Transverse colon (tissue), 4 donors: Measurements from ENCODE around the gene ACOX2. TPM values are rescaled to one million over a fixed set of nuclear protein-coding genes. Genes with fewer than 3 reads are reported as not detected.

Source experiments
- DNase-seq: peaks from one replicate; pipeline ENCODE4 v3.0.0-alpha.2; 2019
- H3K27ac ChIP-seq, 4 donors: fragments of 200-600 bp; sonication (generic); 2 replicates each; pipeline ENCODE4 v1.5.1; 2016 to 2018; ENCODE audit warnings: inconsistent platforms in 4 of 4
- H3K27me3 ChIP-seq: fragments of 200-600 bp; sonication (generic); 2 replicates; pipeline ENCODE4 v1.5.1; 2017; ENCODE audit warnings: inconsistent platforms
- H3K36me3 ChIP-seq, 4 donors: fragments of 200-600 bp; sonication (generic); 2 replicates each; pipeline ENCODE4 v1.5.1; 2017 to 2019; ENCODE audit warnings: inconsistent platforms in 4 of 4
- H3K4me1 ChIP-seq, 4 donors: fragments of 200-600 bp; sonication (generic); 2 replicates each; pipeline ENCODE4 v1.5.1; 2017 to 2020; ENCODE audit warnings: inconsistent platforms in 4 of 4
- H3K4me3 ChIP-seq, 4 donors: fragments of 200-600 bp; sonication (generic); 1 replicate in 1 of 4; 2 replicates in 3 of 4; pipeline versions ENCODE4 v1.5.1 to v1.6.1; 2017 to 2019; ENCODE audit warnings: inconsistent platforms in 4 of 4
- H3K9me3 ChIP-seq, 2 donors: fragments of 200-600 bp; sonication (generic); 2 replicates each; pipeline ENCODE4 v1.5.1; 2017 to 2019; ENCODE audit warnings: inconsistent platforms in 2 of 2
- CTCF ChIP-seq, 5 experiments: fragments of 200-600 bp in 3 of 5; fragments of 450-650 bp in 2 of 5; sonication (generic) in 3 of 5; IDR thresholded peaks; 1 replicate in 2 of 5; 2 replicates in 3 of 5; pipeline ENCODE4 v1.5.1; 2016 to 2017; ENCODE audit warnings: antibody characterized with exemption in 5 of 5, inconsistent platforms in 3 of 5, mild to moderate bottlenecking in 2 of 5, moderate library complexity in 1 of 5
- EP300 ChIP-seq: sonication (generic); formaldehyde crosslinking; IDR thresholded peaks from one replicate; pipeline ENCODE4 v1.6.1; 2017; ENCODE audit warnings: antibody characterized with exemption, low read depth
- POLR2A ChIP-seq: fragments of 450-650 bp; IDR thresholded peaks from one replicate; pipeline ENCODE4 v1.6.1; 2016; ENCODE audit warnings: antibody characterized with exemption, mild to moderate bottlenecking, moderate library complexity
- POLR2AphosphoS5 ChIP-seq, 3 donors: sonication (generic); formaldehyde crosslinking; IDR thresholded peaks; one replicate each; pipeline ENCODE4 v1.6.1; 2016; ENCODE audit warnings: antibody characterized with exemption in 3 of 3
- WGBS, 2 donors: methylation state at CpG; one replicate each; pipeline ENCODE4 v1.1.5; 2018; ENCODE audit warnings: low coverage in 1 of 2; 5-methylcytosine and 5-hydroxymethylcytosine counted together
- in situ Hi-C, 4 donors: fragments of 200-750 bp; cut with MboI; loops; one replicate each; pipeline versions ENCODE4 v1.15.0 to v1.15.1; 2017; ENCODE audit warnings: low sequenced_read_pairs in 3 of 4, low pct_ligation_motif_present in 1 of 4, low pct_unique_long_range_greater_than_20kb in 1 of 4
- intact Hi-C: fragments of 100-400 bp; cut with DNase I; formaldehyde crosslinking; loops from one replicate; pipeline ENCODE4 v1.15.1; 2023; ENCODE audit warnings: low total_unique reads
- total RNA-seq, 4 donors: library from RNA; depleted of rRNA; stranded (reverse); fragments of >200 nt; gene quantifications; one replicate each; pipeline ENCODE4 v1.1.0, GENCODE V29; 2016

ACOX2 gene
- total RNA-seq, 4 donors from 2014 or later = 28.3 to 125 (median 37.9) TPM

DNA sequence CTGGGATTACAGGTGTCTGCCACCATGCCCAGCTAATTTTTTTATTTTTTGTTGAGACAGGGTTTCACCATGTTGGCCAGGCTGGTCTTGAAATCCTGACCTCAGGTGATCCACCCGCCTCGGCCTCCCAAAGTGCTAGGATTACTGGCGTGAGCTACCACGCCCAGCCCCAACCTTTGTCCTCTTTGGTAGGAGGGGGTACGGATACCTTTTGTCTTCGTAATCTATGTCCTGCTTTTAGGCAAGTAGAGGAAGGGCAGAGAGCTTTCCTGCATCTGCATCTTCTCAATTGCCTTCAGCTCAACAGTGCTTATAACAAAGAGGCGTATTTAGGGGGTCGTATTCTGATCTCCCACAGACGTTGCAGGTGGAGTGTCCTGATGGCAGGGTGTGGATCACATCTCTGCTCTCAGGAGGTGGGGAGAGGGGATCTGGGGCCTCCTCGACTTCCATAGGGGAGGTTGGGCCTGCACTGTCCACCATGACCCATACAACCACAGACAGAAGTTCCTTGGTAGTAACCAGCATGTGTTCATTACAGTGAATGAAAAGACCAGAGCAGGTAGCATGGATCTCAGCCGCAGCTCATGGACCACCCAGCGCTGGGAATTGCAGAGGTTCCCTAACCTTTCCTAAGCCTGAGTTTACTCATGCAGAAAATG is 66.5 kb downstream of the ACOX2 start:
- Histone ChIP-seq H3K4me3 (no peak overlapping the region), H3K9me3 (no peaks in the 10 kb centered on the region), H3K36me3 (no peaks in the 10 kb centered on the region), H3K4me1 (peaks cover 6 to 28% (median 21%) of the 10 kb centered on the region in 4 donors), H3K27me3 (no peaks in the 10 kb centered on the region), H3K27ac (peak overlapping the region; percentile 63 to 78 (median 76))
- TF ChIP-seq POLR2AphosphoS5 (IDR thresholded peaks at IDR 0.05) = no peak
- no peak for TF ChIP-seq EP300
- TF ChIP-seq POLR2A = no peak
- no peak for TF ChIP-seq CTCF (IDR thresholded peaks at IDR 0.05)
- in situ Hi-C loops = loop anchor here in 1 of 4 donors (10.0 kb wide), 1 partner anchor 64 kb away; the partner anchor contains the start of gene ACOX2
- intact Hi-C loops = no loop called here
- DNase-seq = no peak
- WGBS, 2 donors = 64 to 75% methylated on average over 8 to 12 of the region's 12 CpGs

DNA sequence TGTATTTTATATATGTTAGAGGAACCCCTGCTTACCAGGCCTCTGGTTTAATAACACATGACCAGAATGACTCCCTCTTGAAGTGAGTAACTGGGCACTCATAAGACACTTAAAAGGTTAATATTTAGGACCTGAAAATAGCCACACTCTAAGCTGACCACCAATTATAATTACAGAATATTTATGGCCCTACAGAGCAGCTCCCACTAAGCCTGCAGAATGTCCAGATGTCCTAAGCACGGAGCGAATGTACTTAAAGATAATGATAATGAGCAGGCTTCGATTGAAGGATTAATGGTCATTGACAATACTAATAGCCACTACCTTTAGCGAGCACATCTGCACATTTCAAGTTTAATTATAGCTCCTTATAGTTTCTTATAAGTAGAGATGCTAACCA is 67.9 kb downstream of the ACOX2 start:
- Histone ChIP-seq H3K27me3 (no peaks in the 10 kb centered on the region), H3K4me3 (no peak overlapping the region), H3K9me3 (no peaks in the 10 kb centered on the region), H3K4me1 (peaks cover 6 to 29% (median 19%) of the 10 kb centered on the region in 4 donors), H3K36me3 (no peaks in the 10 kb centered on the region), H3K27ac (no peak overlapping the region)
- 56 to 82% methylated on average over 1 to 4 of the region's 4 CpGs for WGBS, 2 donors
- no peak for DNase-seq
- in situ Hi-C loops = loop anchor here in 1 of 4 donors (10.0 kb wide), 1 partner anchor 66 kb away; the partner anchor contains the start of gene ACOX2
- intact Hi-C loops = loop anchor here (10.0 kb wide), 1 partner anchor 66 kb away; the partner anchor contains the start of gene ACOX2
- TF ChIP-seq POLR2AphosphoS5 (IDR thresholded peaks at IDR 0.05) (no peak), CTCF (IDR thresholded peaks at IDR 0.05) (no peak), EP300 (no peak), POLR2A (no peak)

GRCh38 chr3:58466899-58467563 is 70.0 kb downstream of the ACOX2 start:
- no peaks in the 10 kb centered on the region for H3K27me3 ChIP-seq
- H3K4me3 ChIP-seq = no peak overlapping the region
- no peak for DNase-seq
- TF ChIP-seq EP300 (no peak), POLR2A (no peak), CTCF (IDR thresholded peaks at IDR 0.05) (no peak), POLR2AphosphoS5 (IDR thresholded peaks at IDR 0.05) (no peak)
- H3K36me3 ChIP-seq = no peaks in the 10 kb centered on the region
- WGBS, 2 donors = 57 to 92% methylated on average over 1 to 4 of the region's 4 CpGs
- intact Hi-C loops = loop anchor here (10.0 kb wide), 1 partner anchor 68 kb away; the partner anchor contains the start of gene ACOX2
- in situ Hi-C loops = loop anchor here in 1 of 4 donors (10.0 kb wide), 1 partner anchor 68 kb away; the partner anchor contains the start of gene ACOX2
- peaks cover 6 to 37% (median 23%) of the 10 kb centered on the region in 4 donors for H3K4me1 ChIP-seq
- no peak overlapping the region for H3K27ac ChIP-seq
- no peaks in the 10 kb centered on the region for H3K9me3 ChIP-seq

- WGBS, 2 donors = 47 to 65% methylated on average over 2 to 3 of the region's 3 CpGs
- H3K9me3 ChIP-seq = no peaks in the 10 kb centered on the region
- DNase-seq = no peak
- H3K4me1 ChIP-seq = peaks cover 0 to 16% (median 6%) of the 10 kb centered on the region in 4 donors
- in situ Hi-C loops = loop anchor here in 1 of 4 donors (10.0 kb wide), 1 partner anchor 70 kb away; the partner anchor contains the start of gene ACOX2
- no peak overlapping the region for H3K27ac ChIP-seq
- no peaks in the 10 kb centered on the region for H3K27me3 ChIP-seq
- TF ChIP-seq POLR2AphosphoS5 (IDR thresholded peaks at IDR 0.05) = no peak
- TF ChIP-seq POLR2A = no peak
- no peak for TF ChIP-seq EP300
- no peaks in the 10 kb centered on the region for H3K36me3 ChIP-seq
- intact Hi-C loops = loop anchor here (10.0 kb wide), 1 partner anchor 70 kb away; the partner anchor contains the start of gene ACOX2
- H3K4me3 ChIP-seq = no peak overlapping the region
Measured at GRCh38 chr3:58464866-58465265, 72.1 kb downstream of the ACOX2 start.
